NB4 (cell line): ENCODE results near the gene NT5C.

ENCODE experiments used
- MAX ChIP-seq: IDR thresholded peaks from 2 replicates; pipeline ENCODE4 v1.6.1; 2011; ENCODE audit warnings: low read depth, low read length
- TF ChIP-seq, protein P1 (sequence below): IDR thresholded peaks from one replicate; pipeline ENCODE4 v1.5.1; 2012; ENCODE audit warnings: low read depth, low read length

- TF ChIP-seq, protein P1, sequence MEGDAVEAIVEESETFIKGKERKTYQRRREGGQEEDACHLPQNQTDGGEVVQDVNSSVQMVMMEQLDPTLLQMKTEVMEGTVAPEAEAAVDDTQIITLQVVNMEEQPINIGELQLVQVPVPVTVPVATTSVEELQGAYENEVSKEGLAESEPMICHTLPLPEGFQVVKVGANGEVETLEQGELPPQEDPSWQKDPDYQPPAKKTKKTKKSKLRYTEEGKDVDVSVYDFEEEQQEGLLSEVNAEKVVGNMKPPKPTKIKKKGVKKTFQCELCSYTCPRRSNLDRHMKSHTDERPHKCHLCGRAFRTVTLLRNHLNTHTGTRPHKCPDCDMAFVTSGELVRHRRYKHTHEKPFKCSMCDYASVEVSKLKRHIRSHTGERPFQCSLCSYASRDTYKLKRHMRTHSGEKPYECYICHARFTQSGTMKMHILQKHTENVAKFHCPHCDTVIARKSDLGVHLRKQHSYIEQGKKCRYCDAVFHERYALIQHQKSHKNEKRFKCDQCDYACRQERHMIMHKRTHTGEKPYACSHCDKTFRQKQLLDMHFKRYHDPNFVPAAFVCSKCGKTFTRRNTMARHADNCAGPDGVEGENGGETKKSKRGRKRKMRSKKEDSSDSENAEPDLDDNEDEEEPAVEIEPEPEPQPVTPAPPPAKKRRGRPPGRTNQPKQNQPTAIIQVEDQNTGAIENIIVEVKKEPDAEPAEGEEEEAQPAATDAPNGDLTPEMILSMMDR: no peak
- TF ChIP-seq MAX: no peak
These were observed 19.7 kb downstream of the NT5C start for GRCh38 chr17:75111777-75112335.
